Hematopoietic multipotent progenitor cell treated with erythropoietin and hydrocortisone succinate and interleukin-3 and kit ligand, for 17 days (in vitro differentiated cells): Measurements from ENCODE around the gene KCNT1.
"Not testable (repeated sequence)": the region's sequence is repeated elsewhere in the genome, so short reads cannot be mapped to it uniquely, and the experiment has no call there.

ENCODE experiments used
- DNase-seq: peaks from one replicate; pipeline ENCODE4 v3.0.0-alpha.2; 2015; ENCODE audit warnings: low spot score

Gene KCNT1

GRCh38 chr9:135701959-135702721 is at the start of gene KCNT1:
Gene KCNT1, plus strand, starts transcription at chr9:135702185. Its CDS starts 74 bp downstream, at chr9:135702259.
- peak; percentile 25 for DNase-seq

- DNase-seq: no peak
These were observed 46.7 kb upstream of the KCNT1 start for GRCh38 chr9:135655317-135655716.

GRCh38 chr9:135657416-135657815 is 44.6 kb upstream of the KCNT1 start:
- DNase-seq: no peak

GRCh38 chr9:135659252-135659651 is 42.7 kb upstream of the KCNT1 start:
- no peak for DNase-seq

- no peak for DNase-seq
These were observed 41.6 kb upstream of the KCNT1 start for GRCh38 chr9:135660407-135660806.

- DNase-seq: no peak
These were observed 40.0 kb upstream of the KCNT1 start for GRCh38 chr9:135661816-135662560.

GRCh38 chr9:135662758-135663450 is 39.1 kb upstream of the KCNT1 start, which contains the start of gene LCN9:
Gene LCN9, plus strand, starts transcription at chr9:135663309. Its CDS starts 13 bp downstream, at chr9:135663322.
- DNase-seq: no peak

- no peak for DNase-seq
These were observed 38.6 kb upstream of the KCNT1 start for GRCh38 chr9:135663451-135663770.

GRCh38 chr9:135663857-135664256 is 38.1 kb upstream of the KCNT1 start:
- DNase-seq: no peak

GRCh38 chr9:135664266-135664665 is 37.7 kb upstream of the KCNT1 start:
- DNase-seq: no peak

GRCh38 chr9:135664801-135665794 is 36.9 kb upstream of the KCNT1 start:
- no peak for DNase-seq

GRCh38 chr9:135665795-135666189 is 36.2 kb upstream of the KCNT1 start:
- DNase-seq: no peak

- DNase-seq: no peak
These were observed 35.2 kb upstream of the KCNT1 start for GRCh38 chr9:135666534-135667462.

GRCh38 chr9:135667463-135668001 is 34.5 kb upstream of the KCNT1 start:
- DNase-seq: no peak

GRCh38 chr9:135669018-135669417 is 33.0 kb upstream of the KCNT1 start:
- not testable (repeated sequence) for DNase-seq

GRCh38 chr9:135669616-135670285 is 32.2 kb upstream of the KCNT1 start:
- no peak for DNase-seq

- DNase-seq: no peak
These were observed 31.0 kb upstream of the KCNT1 start for GRCh38 chr9:135670721-135671590.

- no peak for DNase-seq
These were observed 30.4 kb upstream of the KCNT1 start for GRCh38 chr9:135671591-135672041.
